ENCODE measurements around the gene BAHD1.

BAHD1 gene

GRCh38 chr15:40500568-40501330 lies 60.0 kb downstream of the BAHD1 start:
- DNase-seq = no peak

GRCh38 chr15:40501487-40501886 lies 60.7 kb downstream of the BAHD1 start:
- no peak for DNase-seq

- peak; percentile 39 for DNase-seq
Observed at GRCh38 chr15:40506964-40507571, 66.3 kb downstream of the BAHD1 start.

- DNase-seq = no peak
Observed at GRCh38 chr15:40508216-40508615, 67.5 kb downstream of the BAHD1 start.

GRCh38 chr15:40510201-40510600 lies 69.4 kb downstream of the BAHD1 start:
- no peak for DNase-seq

- no peak for DNase-seq
Observed at GRCh38 chr15:40511093-40511471, 70.3 kb downstream of the BAHD1 start.

GRCh38 chr15:40511472-40512133 lies 70.8 kb downstream of the BAHD1 start:
- DNase-seq = no peak

- no peak for DNase-seq
Observed at GRCh38 chr15:40512440-40512839, 71.7 kb downstream of the BAHD1 start.

- no peak for DNase-seq
Observed at GRCh38 chr15:40513609-40514008, 72.9 kb downstream of the BAHD1 start.

- no peak for DNase-seq
Observed at GRCh38 chr15:40516322-40516721, 75.6 kb downstream of the BAHD1 start.

Data from activated effector memory CD4-positive, alpha-beta T cell treated with Interleukin-2 at 50 U/mL for 16 hours (primary cell).